Gastroesophageal sphincter (tissue), 3 donors: Measurements from ENCODE around the gene ZNF804A.

Experiments used
- EP300 ChIP-seq: sonication (generic); formaldehyde crosslinking; IDR thresholded peaks from one replicate; pipeline ENCODE4 v1.6.1; 2017; ENCODE audit warnings: antibody characterized with exemption, mild to moderate bottlenecking
- POLR2A ChIP-seq, 2 donors: fragments of 450-650 bp; IDR thresholded peaks; one replicate each; pipeline ENCODE4 v1.6.1; 2017; ENCODE audit warnings: antibody characterized with exemption in 2 of 2, mild to moderate bottlenecking in 2 of 2, moderate library complexity in 1 of 2
- POLR2AphosphoS5 ChIP-seq: sonication (generic); formaldehyde crosslinking; IDR thresholded peaks from one replicate; pipeline ENCODE4 v1.6.1; 2017; ENCODE audit warnings: antibody characterized with exemption
- TF ChIP-seq, protein P1 (sequence below), 4 experiments: fragments of 200-600 bp in 2 of 4; fragments of 450-650 bp in 2 of 4; sonication (generic) in 1 of 4; IDR thresholded peaks; one replicate each; pipeline ENCODE4 v1.5.1; 2017 to 2019; ENCODE audit warnings: antibody characterized with exemption in 4 of 4, mild to moderate bottlenecking in 2 of 4, moderate library complexity in 2 of 4

DNA sequence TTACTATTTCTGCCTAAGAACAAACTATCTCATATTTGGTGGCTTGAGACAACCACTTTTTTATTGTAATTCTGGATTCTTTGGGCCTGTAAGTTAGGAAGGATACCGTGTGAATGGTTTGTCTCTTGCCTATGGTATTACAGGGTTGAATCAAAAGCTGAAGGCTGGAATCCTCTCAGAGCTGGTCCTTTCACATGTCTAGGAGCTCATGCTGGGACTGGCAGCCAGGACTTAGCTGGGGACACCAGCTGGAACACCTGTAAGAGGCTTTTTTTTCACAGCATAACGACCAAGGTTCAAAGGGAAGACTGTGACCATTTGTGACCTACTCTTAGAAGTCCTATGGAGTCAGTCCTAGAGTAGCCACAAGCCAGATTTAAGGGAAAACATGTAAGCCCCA, 226.3 kb downstream of the ZNF804A start:
- TF ChIP-seq, protein P1, sequence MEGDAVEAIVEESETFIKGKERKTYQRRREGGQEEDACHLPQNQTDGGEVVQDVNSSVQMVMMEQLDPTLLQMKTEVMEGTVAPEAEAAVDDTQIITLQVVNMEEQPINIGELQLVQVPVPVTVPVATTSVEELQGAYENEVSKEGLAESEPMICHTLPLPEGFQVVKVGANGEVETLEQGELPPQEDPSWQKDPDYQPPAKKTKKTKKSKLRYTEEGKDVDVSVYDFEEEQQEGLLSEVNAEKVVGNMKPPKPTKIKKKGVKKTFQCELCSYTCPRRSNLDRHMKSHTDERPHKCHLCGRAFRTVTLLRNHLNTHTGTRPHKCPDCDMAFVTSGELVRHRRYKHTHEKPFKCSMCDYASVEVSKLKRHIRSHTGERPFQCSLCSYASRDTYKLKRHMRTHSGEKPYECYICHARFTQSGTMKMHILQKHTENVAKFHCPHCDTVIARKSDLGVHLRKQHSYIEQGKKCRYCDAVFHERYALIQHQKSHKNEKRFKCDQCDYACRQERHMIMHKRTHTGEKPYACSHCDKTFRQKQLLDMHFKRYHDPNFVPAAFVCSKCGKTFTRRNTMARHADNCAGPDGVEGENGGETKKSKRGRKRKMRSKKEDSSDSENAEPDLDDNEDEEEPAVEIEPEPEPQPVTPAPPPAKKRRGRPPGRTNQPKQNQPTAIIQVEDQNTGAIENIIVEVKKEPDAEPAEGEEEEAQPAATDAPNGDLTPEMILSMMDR (IDR thresholded peaks at IDR 0.05), result no peak
- TF ChIP-seq EP300 (no peak), POLR2A (IDR thresholded peaks at IDR 0.05) (no peak), POLR2AphosphoS5 (no peak)
